ENCODE data around the gene DMRTA2. TPM values are rescaled to one million over a fixed set of nuclear protein-coding genes. Genes with fewer than 3 reads are reported as not detected.

DMRTA2 gene
- total and polyA plus RNA-seq, 9 of the 15 experiments (the other 6 are each of a cell fraction or from before 2014, with no cell fraction given), result not detected

GRCh38 chr1:50438945-50439344 lies 15.7 kb upstream of the DMRTA2 start:
- Histone ChIP-seq H3K27ac (ENCODE audit: extremely low read depth, low read depth, low read length) (no peak overlapping the region), H2AFZ (ENCODE audit: low read depth, low read length) (no peak overlapping the region), H3K4me1 (replicated peaks in 1 of 2; ENCODE audit: control insufficient read depth in 2 of 2, insufficient read depth in 2 of 2, low read length in 2 of 2) (peaks cover 0 to 5% of the 10 kb centered on the region in 2 experiments; a peak in 1 of 5 replicates), H3K4me3 (no peak overlapping the region), H3K36me3 (ENCODE audit: control insufficient read depth, insufficient read depth, low read length) (peaks cover 52% of the 10 kb centered on the region; the same call in 2 of the 3 replicates), H3K27me3 (ENCODE audit: control insufficient read depth in 2 of 2, insufficient read depth in 2 of 2, low read length in 2 of 2) (no peaks in the 10 kb centered on the region), H4K20me1 (replicated peaks; ENCODE audit: control insufficient read depth, insufficient read depth, low read length) (no peaks in the 10 kb centered on the region), H3K9ac (ENCODE audit: insufficient read depth in 1 of 2, low read depth in 2 of 2, low read length in 2 of 2) (no peak overlapping the region), H3K9me3 (replicated peaks; ENCODE audit: control insufficient read depth, insufficient read depth, low read depth, low read length) (no peaks in the 10 kb centered on the region), H3K4me2 (ENCODE audit: insufficient read depth, low read length) (no peak overlapping the region), H3K9me1 (ENCODE audit: control insufficient read depth, insufficient read depth, low read length) (no peaks in the 10 kb centered on the region), H3K79me2 (ENCODE audit: control insufficient read depth, insufficient read depth, low read length) (no peaks in the 10 kb centered on the region)
- in situ Hi-C loops (cut with MboI) (no loop called here), intact Hi-C loops (cut with micrococcal nuclease) (no loop called here)
- TF ChIP-seq CTCF (IDR thresholded peaks at IDR 0.05 in 2 of 3, conservative IDR thresholded peaks at IDR 0.05 in 1 of 3; ENCODE audit: insufficient read depth in 2 of 3, low read depth in 1 of 3, low read length in 3 of 3) (peak; percentile 1 to 15 (median 9); a peak in 1 of 6 replicates), MECOM (CRISPR knock-in tag; IDR thresholded peaks at IDR 0.05) (no peak)
- DNase-seq (ENCODE audit: extremely low read depth in 1 of 4, low spot score in 3 of 4) (no peak), ATAC-seq (peak; percentile 46; the same call in 2 of the 3 replicates), FAIRE-seq (no peak)
- ChIA-PET CTCF (ENCODE audit: low intra/inter-chr PET ratio) (no interaction called here), POLR2A (interaction anchor here (0.5 kb wide), 1 partner anchor 302 kb away, joined by 3 read pairs; no protein-coding TSS in a partner anchor)
- BruUV-seq (replicated peaks), result no TSS peak

DNA sequence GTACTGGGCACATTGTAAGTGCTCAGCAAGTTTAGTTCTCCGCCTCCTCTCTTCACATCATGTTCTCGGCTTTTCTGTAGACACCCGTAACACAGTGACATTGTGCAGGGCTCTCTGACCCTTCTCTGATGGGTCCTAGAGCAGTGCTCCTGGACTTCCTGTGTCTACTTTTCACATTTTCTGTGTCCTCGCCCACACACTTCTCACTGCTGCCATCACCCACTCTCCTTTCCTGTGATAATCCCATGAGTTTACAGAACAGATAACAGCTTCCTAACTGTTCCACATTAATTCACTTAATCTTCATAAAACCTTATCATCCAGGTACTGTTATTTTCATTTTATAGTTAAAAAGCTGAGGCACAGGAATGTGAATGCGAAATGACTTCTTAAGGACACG lies 13.2 kb upstream of the DMRTA2 start:
- ChIA-PET CTCF (ENCODE audit: low intra/inter-chr PET ratio) (no interaction called here), POLR2A (interaction anchor here (0.7 kb wide), 1 partner anchor 8 kb away, joined by 3 read pairs; no protein-coding TSS in a partner anchor)
- peak; percentile 29; the same call in 1 of the 2 replicates for TF ChIP-seq POLR2A (conservative IDR thresholded peaks at IDR 0.05)
- TF ChIP-seq ETV1 (tag; conservative IDR thresholded peaks at IDR 0.05; ENCODE audit: low read depth), result no peak
- TF ChIP-seq EGR1 (conservative IDR thresholded peaks at IDR 0.05), result peak; percentile 70
- no TSS peak for BruUV-seq (replicated peaks)
- ATAC-seq (peak; percentile 19; the same call in 2 of the 3 replicates), DNase-seq (ENCODE audit: extremely low read depth in 1 of 4, low spot score in 3 of 4) (no peak), FAIRE-seq (no peak)
- WGBS (ENCODE audit: insufficient coverage, low coverage, missing lambda C conversion rate), result 75% methylated on average over 6 of the region's 6 CpGs
- H3K4me1 ChIP-seq (replicated peaks in 1 of 2; ENCODE audit: control insufficient read depth in 2 of 2, insufficient read depth in 2 of 2, low read length in 2 of 2), result peaks cover 0 to 5% of the 10 kb centered on the region in 2 experiments; a peak in 1 of 5 replicates
- in situ Hi-C loops (cut with MboI) (no loop called here), intact Hi-C loops (cut with micrococcal nuclease) (no loop called here)
- H3K9me1 ChIP-seq (ENCODE audit: control insufficient read depth, insufficient read depth, low read length), result no peaks in the 10 kb centered on the region
- no peaks in the 10 kb centered on the region for H3K9me3 ChIP-seq (replicated peaks; ENCODE audit: control insufficient read depth, insufficient read depth, low read depth, low read length)
- H3K4me3 ChIP-seq, result no peak overlapping the region
- H3K36me3 ChIP-seq (ENCODE audit: control insufficient read depth, insufficient read depth, low read length), result peaks cover 36% of the 10 kb centered on the region; the same call in 2 of the 3 replicates
- no peak overlapping the region for H3K9ac ChIP-seq (ENCODE audit: insufficient read depth in 1 of 2, low read depth in 2 of 2, low read length in 2 of 2)
- no peak overlapping the region for H2AFZ ChIP-seq (ENCODE audit: low read depth, low read length)
- no peak overlapping the region for H3K4me2 ChIP-seq (ENCODE audit: insufficient read depth, low read length)
- H4K20me1 ChIP-seq (replicated peaks; ENCODE audit: control insufficient read depth, insufficient read depth, low read length), result no peaks in the 10 kb centered on the region
- H3K27me3 ChIP-seq (ENCODE audit: control insufficient read depth in 2 of 2, insufficient read depth in 2 of 2, low read length in 2 of 2), result peaks cover 3 to 10% of the 10 kb centered on the region in 2 experiments; a peak in 4 of 5 replicates
- no peaks in the 10 kb centered on the region for H3K79me2 ChIP-seq (ENCODE audit: control insufficient read depth, insufficient read depth, low read length)
- H3K27ac ChIP-seq (ENCODE audit: extremely low read depth, low read depth, low read length), result no peak overlapping the region
